Measurements from ENCODE around the gene ZNF625.

The ZNF625 gene

DNA sequence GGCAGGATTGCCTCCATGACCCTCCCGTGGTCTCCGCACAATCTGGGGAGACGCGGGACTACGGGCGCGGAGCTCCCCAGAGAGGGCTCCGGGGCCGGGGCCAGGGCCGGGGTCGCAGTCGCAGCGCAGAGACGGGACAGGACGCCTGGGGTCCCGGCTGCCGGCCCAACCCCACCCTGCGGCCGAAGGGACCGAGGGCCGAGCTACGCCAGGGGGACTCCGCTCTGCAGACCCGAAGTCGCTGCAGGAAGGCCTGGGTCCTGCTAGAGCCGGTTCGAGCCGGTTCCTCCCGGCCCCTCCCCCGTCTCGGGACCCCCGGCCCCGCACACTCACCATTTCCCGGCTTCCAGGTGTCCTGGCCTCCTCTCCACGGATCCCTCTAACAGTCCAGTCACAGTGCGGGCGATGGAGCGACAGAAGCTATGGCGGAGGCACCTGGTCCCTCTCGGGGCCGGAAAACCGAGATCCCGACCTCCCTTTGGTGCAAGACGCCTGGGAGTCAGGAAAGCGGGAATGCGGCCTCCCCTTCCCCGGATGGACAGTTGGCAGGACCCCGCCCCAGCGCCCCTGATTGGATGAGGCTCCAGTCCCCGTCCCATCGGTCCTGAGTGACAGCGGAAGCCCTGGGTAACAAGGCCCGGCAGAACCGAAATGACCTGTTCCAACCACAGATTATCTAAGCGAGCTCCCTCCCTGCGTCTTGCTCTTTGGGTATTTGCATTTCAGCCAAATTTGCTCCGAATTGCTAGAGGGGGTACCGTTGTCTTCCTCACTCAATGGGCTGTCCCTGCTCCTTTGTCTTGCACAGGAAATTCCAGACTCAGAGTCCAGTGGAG, at the start of gene ZNF625:
Gene ZNF625 (minus strand): TSS at position 512 of the 836 bp plus-strand sequence. CDS start 176 bp downstream, at position 336.
- peak in 1 of 2 donors; percentile 21 for DNase-seq (ENCODE audit: low read depth in 1 of 2, low spot score in 1 of 2)

DNA sequence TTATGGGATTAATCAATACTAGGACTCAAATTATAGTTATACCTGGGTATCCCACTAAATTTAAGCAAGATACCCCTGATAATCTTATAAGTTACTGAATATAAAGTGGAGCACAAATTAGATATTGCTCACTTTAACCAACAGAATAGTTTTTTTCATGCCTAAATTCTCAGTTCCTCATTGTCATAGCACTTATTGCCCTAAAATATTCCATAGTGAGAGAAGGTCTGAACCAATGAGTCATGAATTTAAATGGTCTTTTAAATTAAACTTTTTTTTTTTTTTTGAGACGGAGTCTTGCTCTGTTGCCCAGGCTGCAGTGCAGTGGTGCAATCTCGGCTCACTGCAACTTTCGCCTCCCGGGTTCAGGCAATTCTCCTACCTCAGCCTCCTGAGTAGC, 48.8 kb upstream of the ZNF625 start:
- DNase-seq (ENCODE audit: low read depth in 1 of 2, low spot score in 1 of 2), result no peak

DNA sequence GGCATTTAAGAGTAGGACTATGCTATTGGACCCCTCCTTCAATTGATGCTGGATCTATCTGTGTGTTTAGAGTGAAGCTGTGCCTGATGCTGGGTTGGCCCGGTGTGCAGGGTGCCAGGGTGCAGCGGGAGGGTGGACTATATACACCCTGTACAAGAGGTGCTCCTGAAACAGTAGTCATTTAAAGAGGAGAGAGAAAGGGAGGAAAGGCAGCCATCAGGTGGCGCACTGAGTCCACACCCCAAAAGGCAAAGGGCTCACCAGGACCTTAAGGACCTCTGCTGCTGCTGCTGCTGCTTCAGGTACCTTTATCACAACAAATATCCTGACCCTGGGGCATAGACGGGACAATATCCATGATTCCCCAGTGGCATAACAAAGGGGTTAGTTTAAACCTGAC, 45.7 kb upstream of the ZNF625 start:
- peak; percentile 24 to 35 for DNase-seq (ENCODE audit: low read depth in 1 of 2, low spot score in 1 of 2)

DNA sequence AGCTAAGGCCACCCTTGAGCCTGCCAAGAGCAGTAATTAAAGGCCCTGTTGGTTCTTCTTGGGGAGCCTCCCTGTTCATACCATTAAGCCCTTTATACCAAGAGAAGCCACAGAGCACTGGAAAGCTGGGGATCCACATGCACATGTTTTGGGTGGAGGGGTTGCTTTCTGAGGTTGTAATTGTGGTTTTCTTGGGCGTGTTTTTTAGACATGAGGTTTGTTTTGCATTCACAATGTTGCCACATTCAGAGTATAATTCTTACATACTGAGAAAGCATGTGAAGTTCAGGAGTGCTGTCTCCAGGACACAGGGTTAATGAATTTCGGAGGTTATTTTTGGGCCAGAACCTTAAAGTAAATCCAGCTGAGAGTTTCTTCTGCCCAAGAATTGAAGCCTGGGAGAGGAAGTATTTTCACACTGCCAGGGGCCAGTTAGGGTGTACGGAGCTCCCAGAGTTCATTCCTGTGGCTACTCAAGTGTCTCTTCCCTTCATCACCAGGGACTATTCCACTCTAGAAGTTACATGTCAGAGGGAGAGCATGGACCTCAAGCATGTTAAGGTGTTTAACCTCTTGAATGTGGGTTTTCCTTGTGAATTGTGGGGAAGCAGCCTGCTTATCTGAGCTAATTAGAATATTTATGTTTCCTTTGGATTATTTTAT, 43.4 kb upstream of the ZNF625 start:
- no peak for DNase-seq (ENCODE audit: low read depth in 1 of 2, low spot score in 1 of 2)

DNA sequence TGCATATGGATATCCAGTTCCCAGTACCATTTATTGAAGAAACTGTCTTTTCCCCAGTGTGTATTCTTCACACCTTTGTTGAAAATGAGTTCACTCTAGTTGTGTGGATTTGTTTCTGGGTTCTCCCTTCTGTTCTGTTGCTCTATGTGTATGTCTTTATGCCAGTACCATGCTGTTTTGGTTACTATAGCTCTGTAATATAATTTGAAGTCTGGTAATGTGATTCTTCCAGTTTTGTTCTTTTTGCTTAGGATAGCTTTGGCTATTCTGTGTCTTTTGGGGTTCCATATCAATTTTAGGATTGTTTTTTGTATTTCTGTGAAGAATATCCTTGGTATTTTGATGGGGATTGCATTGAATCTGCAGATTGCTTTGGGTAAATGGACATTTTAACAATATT, 41.6 kb upstream of the ZNF625 start:
- no peak for DNase-seq (ENCODE audit: low read depth in 1 of 2, low spot score in 1 of 2)

DNA sequence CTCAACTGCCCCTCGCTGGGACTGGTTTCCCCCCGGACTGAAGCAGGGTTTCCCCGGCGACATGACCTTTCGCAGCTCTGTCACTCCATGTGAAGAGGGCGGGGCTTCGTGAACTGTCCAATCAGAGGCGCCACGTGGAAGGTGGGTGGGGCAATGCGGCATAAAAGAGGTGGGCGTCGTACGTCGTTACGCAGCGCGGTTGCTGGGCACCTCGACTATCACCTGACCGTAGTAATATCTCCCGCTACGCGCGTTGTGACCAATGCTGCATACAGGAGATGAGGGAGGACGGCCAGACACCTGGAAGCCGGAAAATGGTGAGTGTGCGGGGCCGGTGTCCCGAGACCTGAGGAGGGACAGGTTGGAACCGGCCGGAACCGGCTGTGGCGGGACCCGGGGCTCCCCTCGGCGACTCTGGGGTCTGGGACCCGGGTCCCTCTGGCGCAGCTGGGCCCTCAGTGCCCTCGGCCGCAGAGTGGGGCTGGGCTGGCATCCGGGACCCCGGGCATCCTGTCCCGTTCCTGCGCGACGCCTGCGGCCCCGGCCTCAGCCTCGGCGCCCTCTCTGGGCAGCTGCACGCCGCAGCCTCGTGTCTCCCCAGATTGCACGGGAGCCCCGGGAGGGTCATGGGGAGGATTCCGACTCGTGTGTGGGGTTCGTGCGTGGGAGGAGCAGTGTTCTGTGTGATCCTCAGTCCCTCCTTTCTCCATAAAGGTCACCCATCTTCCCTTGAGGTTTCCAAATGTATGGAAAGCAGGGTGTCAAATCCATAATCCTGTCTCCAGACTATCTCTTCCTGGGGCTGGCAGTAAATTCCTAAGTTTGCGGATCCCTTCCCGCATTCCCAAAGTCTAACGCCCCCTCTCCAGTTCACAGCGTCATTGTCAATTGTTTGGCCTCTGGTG, 38.5 kb upstream of the ZNF625 start:
- peak; percentile 36 to 78 for DNase-seq (ENCODE audit: low read depth in 1 of 2, low spot score in 1 of 2)

DNA sequence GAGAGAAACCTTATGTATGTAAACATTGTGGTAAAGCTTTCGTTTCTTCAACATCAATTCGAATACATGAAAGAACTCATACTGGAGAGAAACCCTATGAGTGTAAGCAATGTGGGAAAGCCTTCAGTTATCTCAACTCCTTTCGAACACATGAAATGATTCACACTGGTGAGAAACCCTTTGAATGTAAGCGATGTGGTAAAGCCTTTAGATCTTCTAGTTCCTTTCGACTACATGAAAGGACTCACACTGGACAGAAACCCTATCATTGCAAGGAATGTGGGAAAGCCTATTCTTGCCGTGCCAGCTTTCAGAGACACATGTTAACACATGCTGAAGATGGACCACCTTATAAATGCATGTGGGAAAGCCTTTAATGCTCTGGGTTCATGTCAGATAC, 31.1 kb upstream of the ZNF625 start:
- no peak for DNase-seq (ENCODE audit: low read depth in 1 of 2, low spot score in 1 of 2)

DNA sequence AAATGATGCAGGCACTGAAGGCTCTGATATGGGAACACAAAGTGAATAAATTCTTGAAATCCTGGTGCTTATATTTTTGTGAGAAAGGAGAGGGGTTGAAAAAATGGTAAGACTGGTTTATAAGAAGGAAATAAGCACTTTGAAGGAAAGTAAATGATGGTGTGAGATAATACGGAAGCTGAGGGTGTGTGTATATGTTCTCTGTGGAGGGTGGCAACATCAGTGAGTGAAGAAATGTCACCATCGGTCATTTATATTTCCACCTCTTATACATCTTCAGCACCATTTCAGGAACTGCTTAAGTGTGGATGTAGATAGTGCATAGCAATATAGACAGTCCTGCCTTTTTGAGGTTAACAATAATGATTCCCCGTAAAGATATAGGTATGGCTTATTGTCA, 23.8 kb upstream of the ZNF625 start:
- no peak for DNase-seq (ENCODE audit: low read depth in 1 of 2, low spot score in 1 of 2)

DNA sequence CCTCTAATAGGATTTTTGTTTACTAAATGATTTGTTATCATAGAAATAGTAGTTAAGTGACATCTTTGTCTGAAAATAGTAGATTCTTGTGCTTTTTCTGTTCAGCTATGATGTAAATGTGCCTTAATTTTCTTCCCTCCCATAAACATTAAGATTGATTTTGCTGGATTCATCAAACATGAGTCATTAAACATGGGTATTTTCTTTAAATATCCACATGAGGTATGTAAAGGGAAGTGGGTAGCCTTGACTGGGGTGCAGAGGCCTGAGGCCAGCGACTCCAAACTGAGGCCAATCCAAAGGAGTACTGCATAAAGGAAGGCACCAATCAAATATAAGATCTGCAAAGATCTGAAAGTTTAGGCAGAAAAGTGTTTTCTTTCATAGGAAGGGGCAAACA, 10.1 kb upstream of the ZNF625 start:
- no peak for DNase-seq (ENCODE audit: low read depth in 1 of 2, low spot score in 1 of 2)

DNA sequence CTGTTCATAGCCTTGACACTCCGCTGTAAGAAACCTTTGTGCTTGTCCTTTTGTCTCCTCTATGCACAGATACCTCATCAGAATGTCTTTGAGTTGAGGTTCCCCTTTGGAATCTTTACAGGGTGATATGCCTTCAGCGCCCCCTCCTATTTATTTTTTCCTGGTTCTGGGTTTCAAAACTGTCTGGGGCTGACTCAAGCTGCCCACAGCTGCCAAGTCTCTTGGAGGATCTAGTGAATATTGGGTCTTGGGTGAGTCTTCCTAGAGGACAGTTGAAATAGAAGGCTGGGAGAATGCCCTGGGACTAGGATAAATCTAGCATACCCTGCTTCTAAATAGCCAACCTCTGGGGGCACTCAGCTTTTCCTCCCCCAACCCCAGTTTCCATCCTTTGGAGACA, 7.3 kb upstream of the ZNF625 start:
- no peak for DNase-seq (ENCODE audit: low read depth in 1 of 2, low spot score in 1 of 2)

DNA sequence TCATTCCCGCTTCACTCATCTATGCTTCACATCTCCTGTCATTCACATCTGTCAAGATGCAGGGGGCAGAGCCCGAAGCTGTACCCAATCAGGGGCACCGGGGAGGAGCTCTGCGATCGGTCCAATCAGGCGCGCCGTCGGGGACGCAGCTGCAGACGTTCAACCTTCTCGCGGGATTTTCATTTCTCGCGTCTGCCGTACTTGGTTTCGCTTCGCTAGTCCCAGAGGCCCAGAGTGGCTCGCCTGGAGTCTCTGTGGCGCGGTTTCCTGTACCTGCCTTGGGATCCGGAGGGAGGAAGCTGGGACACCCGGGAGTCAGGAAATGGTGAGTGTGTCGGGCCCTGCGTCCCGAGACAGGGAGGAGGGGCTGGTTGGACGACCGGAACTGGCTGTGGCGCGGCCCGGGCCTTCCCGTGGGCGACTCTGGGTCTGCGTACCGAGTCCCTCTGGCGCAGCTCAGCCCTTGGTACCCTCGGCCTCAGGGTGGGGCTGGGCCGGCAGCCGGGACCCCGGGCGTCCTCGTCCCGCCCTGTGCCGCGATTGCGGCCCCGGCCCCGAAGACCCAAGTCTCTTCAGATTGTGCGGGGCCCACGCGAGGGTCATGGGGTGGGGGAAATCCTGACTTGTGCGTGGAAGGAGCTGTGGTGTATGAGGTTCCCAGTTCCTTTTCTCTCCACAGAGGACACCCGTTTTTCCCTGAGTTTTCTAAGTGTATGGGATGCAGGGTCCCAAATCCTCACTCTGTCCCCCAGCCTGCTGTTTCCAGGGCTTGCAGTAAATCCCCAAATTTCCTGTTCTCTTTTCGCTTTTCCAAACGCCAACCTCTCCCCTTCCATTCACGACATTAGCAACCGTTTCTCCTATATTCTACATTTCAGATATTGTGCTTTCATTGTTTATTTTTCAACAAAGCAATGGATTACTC, 6.6 kb upstream of the ZNF625 start, which contains the start of gene ZNF136:
Gene ZNF136 (plus strand): TSS at position 215 of the 925 bp plus-strand sequence. CDS start 108 bp downstream, at position 323.
- peak; percentile 74 to 90 for DNase-seq (ENCODE audit: low read depth in 1 of 2, low spot score in 1 of 2)

DNA sequence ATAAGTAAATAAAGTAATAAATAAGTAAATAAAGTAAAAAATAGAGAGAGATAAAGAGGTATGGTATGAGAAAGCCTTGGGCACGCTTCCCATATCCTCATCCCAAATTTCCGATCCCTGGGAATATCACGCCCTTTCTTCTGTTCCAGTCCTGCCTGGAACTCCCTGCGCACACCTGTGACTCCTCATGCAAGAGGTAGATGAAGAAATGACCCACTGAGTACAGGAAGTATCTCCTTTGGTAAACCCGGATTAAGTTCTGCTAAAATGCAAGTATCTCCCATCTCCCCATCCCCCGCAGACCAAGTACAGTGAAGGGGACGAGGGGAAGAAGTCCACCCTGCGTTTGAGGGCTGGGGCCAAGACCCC, 6.0 kb upstream of the ZNF625 start:
- no peak for DNase-seq (ENCODE audit: low read depth in 1 of 2, low spot score in 1 of 2)

DNA sequence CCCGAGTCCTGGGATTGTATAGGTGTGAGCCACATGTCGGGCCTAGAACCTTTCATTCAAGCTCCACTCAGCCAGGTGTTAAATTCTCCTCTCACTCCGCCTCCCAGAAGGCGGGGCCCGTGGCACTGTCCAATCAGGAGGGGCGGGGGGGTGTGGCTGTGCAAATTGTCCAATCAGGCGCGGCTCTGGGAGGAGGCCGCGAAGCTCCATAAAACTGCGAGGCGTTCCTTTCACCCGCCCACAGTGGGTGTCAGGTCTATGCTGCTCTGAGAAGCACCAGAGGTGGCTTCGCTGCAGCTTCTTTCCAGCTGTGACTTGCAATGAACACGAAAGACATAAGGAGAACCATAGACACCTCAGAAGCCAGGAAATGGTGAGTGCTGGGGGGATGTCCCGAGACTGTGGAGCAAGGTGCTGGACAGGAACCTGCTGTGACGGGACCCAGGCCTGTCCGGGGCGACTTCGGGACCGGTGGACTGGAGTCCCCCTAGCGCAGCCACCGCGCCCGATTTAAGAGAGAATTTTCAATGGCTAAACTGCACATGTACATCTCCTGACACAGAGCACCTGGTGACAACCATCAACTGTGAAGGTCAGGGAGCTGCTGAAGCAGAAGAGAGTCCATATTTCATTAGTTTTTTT, 3.4 kb upstream of the ZNF625 start:
- DNase-seq (ENCODE audit: low read depth in 1 of 2, low spot score in 1 of 2), result no peak

DNA sequence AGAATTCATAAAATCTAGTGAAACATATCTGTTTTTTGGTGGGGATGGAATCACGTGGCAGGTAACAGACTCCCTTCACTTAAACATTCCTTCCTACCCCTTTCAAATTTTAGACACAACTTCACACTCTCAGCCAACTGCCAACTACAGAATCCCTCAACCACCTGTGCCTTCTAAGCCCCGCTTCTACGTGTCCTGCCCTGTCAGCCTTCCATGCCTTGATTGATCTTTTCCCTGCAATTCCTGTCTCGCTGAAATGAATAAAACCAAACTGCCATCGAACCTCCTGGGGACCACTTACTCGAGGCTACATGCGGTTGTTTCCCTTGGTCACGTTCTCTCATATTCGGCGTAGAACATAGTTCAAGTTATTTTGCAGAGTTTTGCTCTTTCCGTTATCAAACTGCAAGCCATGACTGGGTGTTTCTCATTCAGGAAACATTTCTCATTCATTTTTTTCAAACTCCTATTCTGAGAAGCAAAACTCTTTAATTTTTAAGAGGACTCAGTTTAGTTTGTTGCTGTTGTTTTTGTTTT, 1.1 kb downstream of the ZNF625 start:
- DNase-seq (ENCODE audit: low read depth in 1 of 2, low spot score in 1 of 2), result no peak

DNA sequence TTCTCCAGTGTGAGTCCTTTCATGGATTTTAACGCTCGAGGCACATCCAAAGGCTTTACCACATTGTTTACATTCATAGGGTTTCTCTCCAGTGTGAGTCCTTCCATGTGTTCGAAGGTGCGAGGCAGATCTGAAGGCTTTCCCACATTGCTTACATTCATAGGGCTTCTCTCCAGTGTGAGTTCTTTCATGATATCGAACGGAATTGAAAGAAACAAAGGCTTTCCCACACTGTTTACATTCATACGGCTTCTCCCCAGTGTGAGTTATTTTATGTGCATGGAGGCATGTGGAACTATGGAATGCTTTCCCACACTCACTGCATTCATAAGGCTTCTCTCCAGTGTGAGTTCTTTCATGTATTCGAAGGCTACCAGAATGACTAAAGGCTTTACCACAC, 11.2 kb downstream of the ZNF625 start:
- no peak for DNase-seq (ENCODE audit: low read depth in 1 of 2, low spot score in 1 of 2)

DNA sequence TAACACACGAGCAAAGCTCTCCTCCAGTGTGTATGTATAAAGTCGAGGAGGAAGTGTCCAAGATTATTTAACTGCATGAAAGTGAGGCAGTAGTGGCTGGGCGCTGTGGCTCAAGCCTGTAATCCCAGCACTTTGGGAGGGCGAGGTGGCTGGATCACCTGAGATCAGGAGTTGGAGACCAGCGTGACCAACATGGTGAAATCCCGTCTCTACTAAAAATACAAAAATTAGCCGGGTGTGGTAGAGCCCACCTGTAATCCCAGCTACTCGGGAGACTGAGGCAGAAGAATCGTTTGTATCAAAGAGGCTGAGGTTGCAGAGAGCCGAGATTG, 15.2 kb downstream of the ZNF625 start:
- DNase-seq (ENCODE audit: low read depth in 1 of 2, low spot score in 1 of 2), result no peak

DNA sequence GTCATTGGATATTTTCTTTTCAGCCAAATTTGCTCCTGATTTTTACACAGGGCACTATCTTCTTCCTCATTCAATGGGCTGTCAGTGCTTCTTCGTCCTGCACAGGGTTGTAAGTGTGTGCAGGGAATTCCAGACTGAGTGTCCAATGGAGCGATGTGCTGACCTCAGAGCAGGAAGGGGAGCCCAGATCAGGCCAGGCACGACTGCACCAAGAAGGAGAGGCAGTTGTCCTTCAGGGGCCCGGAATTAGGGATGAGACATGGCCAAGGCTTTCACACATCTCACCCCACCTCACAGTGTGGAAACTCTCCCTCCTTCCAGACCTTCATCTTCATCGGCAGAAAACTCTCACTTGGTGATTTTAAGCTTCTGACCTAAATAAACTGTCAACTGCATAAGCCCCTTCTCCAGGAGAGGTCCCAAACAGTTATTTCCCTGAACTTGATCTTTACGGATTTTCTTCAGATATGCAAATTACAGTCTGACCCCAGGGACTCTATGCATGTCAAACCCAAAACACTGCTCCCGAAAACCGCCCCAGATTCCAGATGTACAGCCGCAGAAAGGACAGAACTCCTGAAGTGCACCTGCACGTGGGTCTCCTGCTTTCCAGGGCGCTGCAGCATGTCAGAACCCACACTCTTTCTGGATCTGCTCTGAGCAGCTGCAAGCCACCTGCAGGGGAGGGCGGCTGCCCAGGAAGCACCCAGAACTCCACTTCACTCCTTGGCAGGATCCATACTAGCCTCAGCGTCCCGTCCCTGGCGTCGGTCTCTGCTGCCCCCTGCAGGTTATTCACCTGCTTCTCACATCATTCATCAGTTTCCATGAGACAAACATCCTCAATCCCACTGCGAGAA, 15.8 kb downstream of the ZNF625 start:
- peak; percentile 81 to 82 for DNase-seq (ENCODE audit: low read depth in 1 of 2, low spot score in 1 of 2)

DNA sequence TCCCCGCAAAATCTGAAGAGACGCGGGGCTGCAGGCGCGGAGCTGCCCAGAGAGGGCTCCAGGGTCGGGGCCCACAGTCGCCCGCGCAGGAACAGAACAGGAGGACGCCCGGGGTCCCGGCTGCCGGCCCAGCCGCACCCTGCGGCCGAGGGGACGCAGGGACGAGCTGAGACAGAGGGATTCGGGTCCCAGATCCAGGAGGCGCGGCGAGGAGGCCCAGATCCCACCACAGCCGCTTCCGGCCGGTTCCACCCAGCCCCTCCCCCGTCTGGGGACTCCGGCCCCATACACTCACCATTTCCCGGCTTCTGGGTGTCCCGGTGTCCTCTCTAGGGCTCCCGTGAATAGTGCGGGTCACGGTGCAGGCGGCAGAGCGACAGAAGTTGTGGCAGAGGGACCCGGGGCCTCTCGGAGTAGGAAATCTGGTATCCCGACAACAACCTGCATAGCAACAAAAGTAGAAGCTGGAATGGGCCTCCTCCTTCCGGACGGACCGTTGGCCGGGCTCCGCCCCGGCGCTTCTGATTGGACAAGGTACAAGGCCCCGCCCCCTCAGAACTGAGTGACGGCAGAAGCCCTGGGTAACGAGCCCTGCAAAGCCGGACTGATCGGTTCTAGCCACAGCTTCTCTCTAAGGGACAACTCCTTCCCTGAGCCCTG, 16.5 kb downstream of the ZNF625 start, which contains the start of gene ZNF20:
Gene ZNF20 (minus strand): TSS at position 466 of the 660 bp plus-strand sequence. CDS start 168 bp downstream, at position 298.
- DNase-seq (ENCODE audit: low read depth in 1 of 2, low spot score in 1 of 2), result peak; percentile 70 to 87
